Kidney (tissue), 14 donors: ENCODE data around the gene NID1. TPM values are rescaled to one million over a fixed set of nuclear protein-coding genes. Genes with fewer than 3 reads are reported as not detected.

ENCODE experiments used
- DNase-seq, 5 donors: peaks; one replicate each; pipeline ENCODE4 v3.0.0-alpha.2; 2013 to 2020
- FAIRE-seq: peaks from 2 replicates; lab custom pipeline; 2012; peaks lifted over from hg19 to GRCh38; lab: Jason Lieb, UNC
- H3K27ac ChIP-seq, 2 donors: one replicate each; pipeline ENCODE4 v1.7.0; 2013; ENCODE audit warnings: low read depth in 2 of 2, low read length in 2 of 2, inconsistent platforms in 1 of 2
- H3K27me3 ChIP-seq: one replicate; pipeline ENCODE4 v1.7.1; 2013; ENCODE audit warnings: low read length, inconsistent platforms; ENCODE audit not compliant: control insufficient read depth, insufficient read depth
- H3K36me3 ChIP-seq, 3 donors: one replicate each; pipeline versions ENCODE4 v1.7.0 to v1.7.1; 2013; ENCODE audit warnings: low read length in 3 of 3, control low read depth in 1 of 3, inconsistent platforms in 1 of 3; ENCODE audit not compliant: insufficient read depth in 3 of 3, control insufficient read depth in 2 of 3
- H3K4me1 ChIP-seq, 3 donors: one replicate each; pipeline versions ENCODE4 v1.7.0 to v1.7.1; 2013; ENCODE audit warnings: low read length in 3 of 3, inconsistent platforms in 1 of 3, low read depth in 1 of 3; ENCODE audit not compliant: control insufficient read depth in 2 of 3, insufficient read depth in 2 of 3
- H3K4me3 ChIP-seq, 3 donors: one replicate each; pipeline versions ENCODE4 v1.7.0 to v1.8.1; 2013; ENCODE audit warnings: low read length in 3 of 3, control low read depth in 1 of 3, inconsistent platforms in 1 of 3
- H3K9ac ChIP-seq, 3 donors: one replicate each; pipeline versions ENCODE4 v1.7.0 to v1.7.1; 2013; ENCODE audit warnings: low read length in 3 of 3, control low read depth in 1 of 3, inconsistent platforms in 1 of 3
- H3K9me3 ChIP-seq, 3 donors: one replicate each; pipeline versions ENCODE4 v1.7.0 to v1.7.1; 2013; ENCODE audit warnings: low read length in 3 of 3, control low read depth in 1 of 3, inconsistent platforms in 1 of 3; ENCODE audit not compliant: control insufficient read depth in 2 of 3, insufficient read depth in 1 of 3
- intact Hi-C: fragments of 100-400 bp; cut with DNase I; formaldehyde crosslinking; loops from one replicate; pipeline ENCODE4 v1.11.1; 2022
- polyA plus RNA-seq: library from polyadenylated mRNA; stranded (reverse); fragments of 350-450 nt; fragmentation: Illumina TruSeq; extraction: RNeasy Lipid Tissue Mini Kit (QIAGEN cat#74804); gene quantifications from one replicate; pipeline ENCODE4 v1.2.3, GENCODE V29; 2014; ENCODE audit warnings: low read depth, low replicate concordance; ENCODE audit not compliant: insufficient read depth
- total RNA-seq: library from RNA; stranded (reverse); fragmentation: NEBNext Ultra II Directional; extraction: Animal tissue kit (Norgen Biotek cat#: 25700); gene quantifications from one replicate; pipeline ENCODE4 v1.2.1, GENCODE V29; 2021
- TF ChIP-seq, protein P1 (sequence below): IDR thresholded peaks from 3 replicates; pipeline ENCODE4 v1.5.1; 2012; ENCODE audit warnings: mild to moderate bottlenecking, moderate library complexity, borderline replicate concordance; ENCODE audit not compliant: insufficient read depth; ENCODE audit errors: extremely low read depth
- donor health status: control.
- donor health status: control.
- donor health status: control.
- donor health status: control.
- donor health status: control.
- donor health status: DM: yes; HTN: yes; CAD: no.
- donor health status: Normal renal cell carcinoma (clear cell type).

NID1 gene
- total and polyA plus RNA-seq, 2 donors from 2014 or later = 7.4 to 70.1 TPM

DNA sequence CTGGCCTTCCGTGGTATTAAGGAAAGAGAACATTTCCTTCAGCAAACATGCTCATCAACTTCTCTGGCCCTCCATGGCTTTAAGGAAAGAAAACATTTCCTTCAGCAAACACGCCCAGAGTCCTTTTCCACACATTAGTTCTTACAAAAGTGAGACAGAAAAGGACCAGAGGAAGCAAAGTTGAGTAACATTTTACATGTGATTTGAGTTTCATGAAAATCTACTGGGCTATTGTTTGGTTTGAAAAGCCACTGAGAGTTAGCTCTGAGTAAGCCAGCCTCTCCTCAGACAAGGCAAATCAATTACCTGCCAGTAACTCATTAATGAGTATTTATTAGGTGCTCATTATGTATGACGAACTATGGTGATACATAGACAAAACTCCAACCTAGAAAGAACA is 78.0 kb downstream of the NID1 start:
- FAIRE-seq = no peak
- H3K27ac ChIP-seq = no peak overlapping the region
- TF ChIP-seq, protein P1, sequence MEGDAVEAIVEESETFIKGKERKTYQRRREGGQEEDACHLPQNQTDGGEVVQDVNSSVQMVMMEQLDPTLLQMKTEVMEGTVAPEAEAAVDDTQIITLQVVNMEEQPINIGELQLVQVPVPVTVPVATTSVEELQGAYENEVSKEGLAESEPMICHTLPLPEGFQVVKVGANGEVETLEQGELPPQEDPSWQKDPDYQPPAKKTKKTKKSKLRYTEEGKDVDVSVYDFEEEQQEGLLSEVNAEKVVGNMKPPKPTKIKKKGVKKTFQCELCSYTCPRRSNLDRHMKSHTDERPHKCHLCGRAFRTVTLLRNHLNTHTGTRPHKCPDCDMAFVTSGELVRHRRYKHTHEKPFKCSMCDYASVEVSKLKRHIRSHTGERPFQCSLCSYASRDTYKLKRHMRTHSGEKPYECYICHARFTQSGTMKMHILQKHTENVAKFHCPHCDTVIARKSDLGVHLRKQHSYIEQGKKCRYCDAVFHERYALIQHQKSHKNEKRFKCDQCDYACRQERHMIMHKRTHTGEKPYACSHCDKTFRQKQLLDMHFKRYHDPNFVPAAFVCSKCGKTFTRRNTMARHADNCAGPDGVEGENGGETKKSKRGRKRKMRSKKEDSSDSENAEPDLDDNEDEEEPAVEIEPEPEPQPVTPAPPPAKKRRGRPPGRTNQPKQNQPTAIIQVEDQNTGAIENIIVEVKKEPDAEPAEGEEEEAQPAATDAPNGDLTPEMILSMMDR = no peak

DNA sequence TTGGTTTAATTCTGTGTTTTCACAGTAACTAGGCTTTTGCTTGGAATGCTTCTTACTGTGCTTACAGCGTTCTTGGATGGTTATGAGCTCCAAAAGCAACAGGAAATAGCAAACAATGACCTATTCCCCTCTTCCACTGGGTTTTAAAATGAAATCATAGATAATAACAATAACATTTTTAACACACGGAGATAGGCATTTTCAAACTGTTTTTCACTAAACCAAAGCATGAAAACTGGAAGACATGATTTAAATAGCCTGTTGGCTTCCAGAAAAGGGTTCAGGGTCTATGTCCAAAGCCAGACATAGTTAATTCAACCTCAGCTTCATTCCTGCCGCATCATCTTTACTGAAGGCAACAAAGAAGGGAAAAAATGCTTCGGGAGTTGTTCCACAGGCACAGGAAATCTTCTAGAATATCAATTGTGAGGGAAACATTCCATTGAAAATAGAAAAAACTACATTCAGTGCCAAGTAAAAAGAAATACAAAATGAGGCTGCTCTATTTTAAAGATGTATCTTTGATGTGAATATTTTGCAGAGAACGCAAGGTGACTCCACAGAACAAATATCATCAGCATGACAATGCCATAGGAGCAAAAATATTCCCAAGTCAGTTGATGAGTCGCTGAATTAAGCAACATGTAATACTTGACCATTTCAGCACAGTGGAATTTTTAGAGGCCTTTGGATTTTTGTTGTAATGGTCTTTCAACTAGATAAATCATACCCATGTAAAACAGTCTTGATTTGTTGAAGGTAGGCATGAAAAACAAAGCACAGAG is 80.7 kb downstream of the NID1 start:
- no peak for FAIRE-seq
- H3K4me1 ChIP-seq = peaks cover 0 to 4% (median 0%) of the 10 kb centered on the region in 3 donors
- no peak overlapping the region for H3K4me3 ChIP-seq
- intact Hi-C loops = no loop called here
- DNase-seq = peak in 2 of 5 donors; percentile 63 to 87
- no peaks in the 10 kb centered on the region for H3K27me3 ChIP-seq
- peak overlapping the region in 1 of 2 donors; percentile 40 for H3K27ac ChIP-seq
- TF ChIP-seq, protein P1 = no peak
- H3K9me3 ChIP-seq = no peaks in the 10 kb centered on the region
- H3K36me3 ChIP-seq = peaks cover under 1 to 28% (median 14%) of the 10 kb centered on the region in 3 donors
- H3K9ac ChIP-seq = no peak overlapping the region

More for the DNA sequence above, 78.0 kb downstream of the NID1 start:
- Histone ChIP-seq H3K9me3 (peaks cover 0 to 2% (median 0%) of the 10 kb centered on the region in 3 donors), H3K36me3 (peaks cover 8 to 22% (median 13%) of the 10 kb centered on the region in 3 donors), H3K9ac (no peak overlapping the region), H3K27me3 (no peaks in the 10 kb centered on the region), H3K4me1 (peaks cover 0 to 4% (median 0%) of the 10 kb centered on the region in 3 donors), H3K4me3 (no peak overlapping the region)
- DNase-seq = no peak
- intact Hi-C loops = no loop called here

DNA sequence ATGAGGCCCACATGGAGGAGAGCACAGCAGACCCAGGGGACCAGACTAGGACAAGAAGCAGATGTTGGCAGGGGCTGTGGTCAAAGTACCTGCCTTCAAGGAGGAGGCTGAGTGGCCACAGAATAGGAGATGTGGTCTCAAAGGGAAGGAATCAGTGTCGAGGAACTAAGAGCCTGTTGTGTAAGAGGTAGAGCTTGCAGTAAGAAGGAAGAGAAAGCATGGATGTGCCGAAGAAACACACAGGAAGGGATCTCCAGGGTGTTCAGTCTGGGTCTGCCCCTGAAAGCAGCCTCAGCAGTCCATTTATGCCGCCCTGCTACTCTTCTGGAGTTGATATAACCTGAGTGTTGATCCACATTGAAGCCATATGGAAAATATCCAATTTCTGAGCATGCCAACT is 83.9 kb downstream of the NID1 start:
- Histone ChIP-seq H3K36me3 (peaks cover 12 to 48% (median 28%) of the 10 kb centered on the region in 3 donors), H3K9ac (no peak overlapping the region), H3K4me3 (no peak overlapping the region), H3K4me1 (peaks cover 0 to 4% (median 0%) of the 10 kb centered on the region in 3 donors), H3K27ac (no peak overlapping the region), H3K27me3 (no peaks in the 10 kb centered on the region), H3K9me3 (peaks cover 0 to 7% (median 0%) of the 10 kb centered on the region in 3 donors)
- intact Hi-C loops = no loop called here
- FAIRE-seq = no peak
- TF ChIP-seq, protein P1 = no peak
- DNase-seq = no peak
